Measurements from ENCODE around the gene IPO8.

The IPO8 gene

GRCh38 chr12:30725739-30726138 is 30.1 kb upstream of the IPO8 start:
- TF ChIP-seq FOXP2 (optimal IDR thresholded peaks at IDR 0.05; ENCODE audit: borderline replicate concordance, extremely low read depth, extremely low read length, insufficient read depth) = no peak
- no peak for TF ChIP-seq SIN3A (IDR thresholded peaks at IDR 0.05; ENCODE audit: borderline replicate concordance, insufficient read depth, low read length)
- no peak for TF ChIP-seq TAF1 (IDR thresholded peaks at IDR 0.05; ENCODE audit: borderline replicate concordance, insufficient read depth, low read length)
- no peak for TF ChIP-seq REST (IDR thresholded peaks at IDR 0.05; ENCODE audit: insufficient read depth in 1 of 2, low read depth in 2 of 2, low read length in 2 of 2)
- no peak for TF ChIP-seq POLR2AphosphoS5 (IDR thresholded peaks at IDR 0.05; ENCODE audit: low read depth, low read length)

- no peak for TF ChIP-seq TAF1 (IDR thresholded peaks at IDR 0.05; ENCODE audit: borderline replicate concordance, insufficient read depth, low read length)
- no peak for TF ChIP-seq REST (IDR thresholded peaks at IDR 0.05; ENCODE audit: insufficient read depth in 1 of 2, low read depth in 2 of 2, low read length in 2 of 2)
- no peak for TF ChIP-seq POLR2AphosphoS5 (IDR thresholded peaks at IDR 0.05; ENCODE audit: low read depth, low read length)
- no peak for TF ChIP-seq SIN3A (IDR thresholded peaks at IDR 0.05; ENCODE audit: borderline replicate concordance, insufficient read depth, low read length)
- TF ChIP-seq FOXP2 (optimal IDR thresholded peaks at IDR 0.05; ENCODE audit: borderline replicate concordance, extremely low read depth, extremely low read length, insufficient read depth) = no peak
Observed at GRCh38 chr12:30719060-30719459, 23.4 kb upstream of the IPO8 start.

- TF ChIP-seq TAF1 (IDR thresholded peaks at IDR 0.05; ENCODE audit: borderline replicate concordance, insufficient read depth, low read length) (no peak), FOXP2 (optimal IDR thresholded peaks at IDR 0.05; ENCODE audit: borderline replicate concordance, extremely low read depth, extremely low read length, insufficient read depth) (no peak), SIN3A (IDR thresholded peaks at IDR 0.05; ENCODE audit: borderline replicate concordance, insufficient read depth, low read length) (no peak), POLR2AphosphoS5 (IDR thresholded peaks at IDR 0.05; ENCODE audit: low read depth, low read length) (no peak), REST (IDR thresholded peaks at IDR 0.05; ENCODE audit: insufficient read depth in 1 of 2, low read depth in 2 of 2, low read length in 2 of 2) (no peak)
Observed at GRCh38 chr12:30707613-30708342, 12.1 kb upstream of the IPO8 start.

GRCh38 chr12:30706476-30706875 is 10.8 kb upstream of the IPO8 start:
- TF ChIP-seq REST (IDR thresholded peaks at IDR 0.05; ENCODE audit: insufficient read depth in 1 of 2, low read depth in 2 of 2, low read length in 2 of 2) (no peak), FOXP2 (optimal IDR thresholded peaks at IDR 0.05; ENCODE audit: borderline replicate concordance, extremely low read depth, extremely low read length, insufficient read depth) (no peak), POLR2AphosphoS5 (IDR thresholded peaks at IDR 0.05; ENCODE audit: low read depth, low read length) (no peak), TAF1 (IDR thresholded peaks at IDR 0.05; ENCODE audit: borderline replicate concordance, insufficient read depth, low read length) (no peak), SIN3A (IDR thresholded peaks at IDR 0.05; ENCODE audit: borderline replicate concordance, insufficient read depth, low read length) (no peak)

Measured in PFSK-1 (cell line).